ENCODE results near the gene BEST3.

DNA sequence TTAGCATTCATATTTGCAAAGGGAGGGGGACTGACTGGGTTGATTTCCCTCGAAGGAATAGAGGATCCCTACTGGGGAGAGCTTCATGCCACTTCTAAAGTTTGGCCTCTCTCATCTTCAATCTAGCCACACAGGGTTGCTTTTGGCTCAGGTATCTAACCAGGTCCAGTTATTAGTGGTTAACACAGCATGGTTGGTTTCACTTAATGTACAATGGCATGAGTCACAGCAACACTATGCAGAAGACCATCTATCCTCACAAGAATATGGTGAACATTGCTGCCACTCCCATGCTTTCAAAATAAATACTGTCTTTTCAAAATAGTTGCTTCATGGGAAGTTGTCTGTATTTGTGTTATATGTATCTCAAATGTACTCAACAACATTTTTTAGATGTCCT, 33.0 kb upstream of the BEST3 start:
- TF ChIP-seq FOS (IDR thresholded peaks at IDR 0.05; ENCODE audit: borderline replicate concordance, insufficient read depth, low read length) (no peak), MYC (IDR thresholded peaks at IDR 0.05; ENCODE audit: low read depth, low read length) (no peak), POLR2A (IDR thresholded peaks at IDR 0.05; ENCODE audit: low read depth, low read length) (no peak)
- TF ChIP-seq, protein P1, sequence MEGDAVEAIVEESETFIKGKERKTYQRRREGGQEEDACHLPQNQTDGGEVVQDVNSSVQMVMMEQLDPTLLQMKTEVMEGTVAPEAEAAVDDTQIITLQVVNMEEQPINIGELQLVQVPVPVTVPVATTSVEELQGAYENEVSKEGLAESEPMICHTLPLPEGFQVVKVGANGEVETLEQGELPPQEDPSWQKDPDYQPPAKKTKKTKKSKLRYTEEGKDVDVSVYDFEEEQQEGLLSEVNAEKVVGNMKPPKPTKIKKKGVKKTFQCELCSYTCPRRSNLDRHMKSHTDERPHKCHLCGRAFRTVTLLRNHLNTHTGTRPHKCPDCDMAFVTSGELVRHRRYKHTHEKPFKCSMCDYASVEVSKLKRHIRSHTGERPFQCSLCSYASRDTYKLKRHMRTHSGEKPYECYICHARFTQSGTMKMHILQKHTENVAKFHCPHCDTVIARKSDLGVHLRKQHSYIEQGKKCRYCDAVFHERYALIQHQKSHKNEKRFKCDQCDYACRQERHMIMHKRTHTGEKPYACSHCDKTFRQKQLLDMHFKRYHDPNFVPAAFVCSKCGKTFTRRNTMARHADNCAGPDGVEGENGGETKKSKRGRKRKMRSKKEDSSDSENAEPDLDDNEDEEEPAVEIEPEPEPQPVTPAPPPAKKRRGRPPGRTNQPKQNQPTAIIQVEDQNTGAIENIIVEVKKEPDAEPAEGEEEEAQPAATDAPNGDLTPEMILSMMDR (IDR thresholded peaks at IDR 0.05; ENCODE audit: extremely low read depth in 1 of 2, insufficient read depth in 1 of 2, low read depth in 1 of 2, low read length in 2 of 2) = no peak
